Peyer's patch (tissue), 4 donors: ENCODE results near the gene LYPD4. TPM values are rescaled to one million over a fixed set of nuclear protein-coding genes. Genes with fewer than 3 reads are reported as not detected.

Experiments used
- DNase-seq, 3 donors: peaks; one replicate each; pipeline ENCODE4 v3.0.0-alpha.2; 2017 to 2019
- H3K27ac ChIP-seq, 4 donors: fragments of 200-600 bp; sonication (generic); one replicate each; pipeline ENCODE4 v1.5.1; 2016 to 2019
- H3K27me3 ChIP-seq, 2 donors: fragments of 200-600 bp; sonication (generic); one replicate each; pipeline ENCODE4 v1.5.1; 2019
- H3K36me3 ChIP-seq, 3 donors: fragments of 200-600 bp; sonication (generic); one replicate each; pipeline ENCODE4 v1.5.1; 2016 to 2019
- H3K4me1 ChIP-seq, 4 donors: fragments of 200-600 bp; sonication (generic); one replicate each; pipeline ENCODE4 v1.5.1; 2016 to 2019
- H3K4me3 ChIP-seq, 4 donors: fragments of 200-600 bp; sonication (generic); 1 replicate in 3 of 4; 2 replicates in 1 of 4; pipeline ENCODE4 v1.5.1; 2016 to 2019; ENCODE audit warnings: mild to moderate bottlenecking in 1 of 4
- H3K9me3 ChIP-seq, 4 donors: fragments of 200-600 bp; sonication (generic); one replicate each; pipeline ENCODE4 v1.5.1; 2016 to 2019; ENCODE audit warnings: mild to moderate bottlenecking in 1 of 4
- POLR2A ChIP-seq, 2 donors: fragments of 450-650 bp; IDR thresholded peaks; one replicate each; pipeline ENCODE4 v1.5.1; 2017; ENCODE audit warnings: antibody characterized with exemption in 2 of 2, mild to moderate bottlenecking in 2 of 2, moderate library complexity in 2 of 2
- total RNA-seq, 4 donors: library from RNA; depleted of rRNA; stranded (reverse); fragments of >200 nt; gene quantifications; one replicate each; pipeline ENCODE4 v1.1.0, GENCODE V29; 2016
- TF ChIP-seq, protein P1 (sequence below), 6 experiments: fragments of 450-650 bp in 4 of 6; fragments of 200-600 bp in 2 of 6; sonication (generic) in 1 of 6; IDR thresholded peaks; one replicate each; pipeline ENCODE4 v1.5.1; 2017 to 2019; ENCODE audit warnings: antibody characterized with exemption in 6 of 6, mild to moderate bottlenecking in 3 of 6, moderate library complexity in 1 of 6

The LYPD4 gene
- total RNA-seq, 4 donors from 2014 or later = not detected

DNA sequence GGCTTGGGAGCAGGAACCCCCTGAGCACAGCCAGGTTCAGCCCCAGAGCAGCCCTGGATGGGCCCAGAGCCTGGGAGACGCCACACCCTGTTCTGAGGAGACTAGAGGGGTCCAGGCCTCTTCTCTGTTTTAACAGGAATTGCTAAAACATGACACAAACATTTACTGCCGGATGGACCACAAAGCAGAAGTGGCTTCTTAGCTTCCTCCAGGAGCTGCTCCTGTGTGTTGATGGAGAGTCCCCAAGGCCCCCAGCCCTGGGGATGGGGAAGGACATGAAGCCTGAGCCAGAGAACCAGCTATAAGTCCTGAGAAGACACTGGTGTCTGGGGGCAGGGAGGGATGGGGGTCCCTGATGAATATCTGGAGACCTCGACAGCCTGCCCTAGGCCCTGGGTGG lies 33.4 kb downstream of the LYPD4 start:
- no peak for TF ChIP-seq POLR2A (IDR thresholded peaks at IDR 0.05)
- TF ChIP-seq, protein P1, sequence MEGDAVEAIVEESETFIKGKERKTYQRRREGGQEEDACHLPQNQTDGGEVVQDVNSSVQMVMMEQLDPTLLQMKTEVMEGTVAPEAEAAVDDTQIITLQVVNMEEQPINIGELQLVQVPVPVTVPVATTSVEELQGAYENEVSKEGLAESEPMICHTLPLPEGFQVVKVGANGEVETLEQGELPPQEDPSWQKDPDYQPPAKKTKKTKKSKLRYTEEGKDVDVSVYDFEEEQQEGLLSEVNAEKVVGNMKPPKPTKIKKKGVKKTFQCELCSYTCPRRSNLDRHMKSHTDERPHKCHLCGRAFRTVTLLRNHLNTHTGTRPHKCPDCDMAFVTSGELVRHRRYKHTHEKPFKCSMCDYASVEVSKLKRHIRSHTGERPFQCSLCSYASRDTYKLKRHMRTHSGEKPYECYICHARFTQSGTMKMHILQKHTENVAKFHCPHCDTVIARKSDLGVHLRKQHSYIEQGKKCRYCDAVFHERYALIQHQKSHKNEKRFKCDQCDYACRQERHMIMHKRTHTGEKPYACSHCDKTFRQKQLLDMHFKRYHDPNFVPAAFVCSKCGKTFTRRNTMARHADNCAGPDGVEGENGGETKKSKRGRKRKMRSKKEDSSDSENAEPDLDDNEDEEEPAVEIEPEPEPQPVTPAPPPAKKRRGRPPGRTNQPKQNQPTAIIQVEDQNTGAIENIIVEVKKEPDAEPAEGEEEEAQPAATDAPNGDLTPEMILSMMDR (IDR thresholded peaks at IDR 0.05) = no peak

DNA sequence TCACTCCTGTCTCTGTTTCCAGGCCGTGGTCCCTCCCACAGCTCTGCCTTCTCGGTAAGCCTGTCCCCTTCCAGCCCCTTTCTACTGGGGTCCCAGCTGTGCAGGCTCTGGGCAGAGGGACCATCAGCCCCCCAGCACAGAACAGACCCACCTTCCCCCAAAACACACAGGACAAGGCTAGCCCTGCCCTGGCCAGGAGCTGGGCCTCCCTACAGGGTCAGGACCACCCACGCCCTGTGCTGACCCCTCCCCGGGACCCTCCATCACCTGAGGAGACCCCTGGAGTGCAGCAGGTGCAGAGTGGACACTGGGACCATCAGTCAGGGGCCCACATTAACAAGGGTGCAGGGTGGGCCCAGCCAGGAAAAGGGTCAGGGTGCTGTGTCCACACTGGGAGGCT lies 34.2 kb downstream of the LYPD4 start:
- TF ChIP-seq POLR2A (IDR thresholded peaks at IDR 0.05) = no peak
- TF ChIP-seq, protein P1 (IDR thresholded peaks at IDR 0.05) = no peak
- no peak overlapping the region for H3K4me3 ChIP-seq
- H3K27me3 ChIP-seq = no peaks in the 10 kb centered on the region
- no peaks in the 10 kb centered on the region for H3K4me1 ChIP-seq
- H3K9me3 ChIP-seq = no peaks in the 10 kb centered on the region
- DNase-seq = no peak
- H3K27ac ChIP-seq = no peak overlapping the region
- no peaks in the 10 kb centered on the region for H3K36me3 ChIP-seq

More for the DNA sequence above, 33.4 kb downstream of the LYPD4 start:
- Histone ChIP-seq H3K4me3 (no peak overlapping the region), H3K27me3 (no peaks in the 10 kb centered on the region), H3K9me3 (no peaks in the 10 kb centered on the region), H3K4me1 (no peaks in the 10 kb centered on the region), H3K27ac (no peak overlapping the region), H3K36me3 (no peaks in the 10 kb centered on the region)
- peak in 1 of 3 donors; percentile 38 for DNase-seq

DNA sequence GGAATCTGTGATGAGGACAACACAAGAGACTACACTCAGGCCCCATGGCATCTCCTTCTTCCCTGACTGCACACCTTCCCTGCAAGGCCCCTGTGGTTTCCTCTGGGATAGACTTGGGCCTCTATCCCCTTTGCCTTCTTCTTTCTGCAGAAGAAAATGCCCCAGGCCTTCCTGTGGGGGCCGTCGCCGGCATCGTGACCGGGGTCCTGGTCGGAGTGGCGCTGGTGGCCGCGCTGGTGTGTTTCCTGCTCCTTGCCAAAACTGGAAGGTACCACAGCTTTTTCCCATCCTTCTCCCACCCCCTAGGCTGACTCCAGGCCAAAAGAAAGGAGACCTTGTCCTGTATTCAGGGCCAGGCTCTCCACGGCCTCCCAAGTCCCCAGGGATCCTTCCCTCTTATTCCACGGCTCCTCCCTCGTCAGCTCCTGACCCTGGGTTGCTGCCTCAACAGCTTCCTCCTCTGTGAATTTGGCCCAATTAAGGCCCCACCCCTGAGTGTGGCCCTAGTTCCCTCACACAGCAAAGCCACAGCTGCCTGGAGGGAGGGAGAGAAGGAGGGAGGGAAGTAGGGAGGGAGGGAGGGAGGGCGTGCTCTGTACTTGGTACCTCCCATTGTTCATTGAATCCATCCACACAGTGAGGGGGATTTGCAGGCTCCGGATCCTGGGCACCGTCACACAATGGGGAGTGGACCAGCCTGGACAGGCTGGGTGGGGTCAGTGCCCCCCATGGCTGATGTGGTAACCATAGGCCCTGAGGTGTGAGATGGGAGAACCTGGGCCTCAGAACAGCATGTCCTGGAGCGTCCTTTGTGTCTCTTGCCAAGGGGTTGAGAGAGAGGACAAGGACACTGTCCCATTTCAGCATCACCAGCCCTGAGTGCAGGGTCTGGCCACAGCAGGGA lies 35.6 kb downstream of the LYPD4 start:
- H3K4me3 ChIP-seq = no peak overlapping the region
- H3K27me3 ChIP-seq = no peaks in the 10 kb centered on the region
- H3K36me3 ChIP-seq = no peaks in the 10 kb centered on the region
- H3K27ac ChIP-seq = no peak overlapping the region
- H3K9me3 ChIP-seq = no peaks in the 10 kb centered on the region
- DNase-seq = no peak
- no peaks in the 10 kb centered on the region for H3K4me1 ChIP-seq
- no peak for TF ChIP-seq POLR2A (IDR thresholded peaks at IDR 0.05)
- TF ChIP-seq, protein P1 (IDR thresholded peaks at IDR 0.05) = no peak

DNA sequence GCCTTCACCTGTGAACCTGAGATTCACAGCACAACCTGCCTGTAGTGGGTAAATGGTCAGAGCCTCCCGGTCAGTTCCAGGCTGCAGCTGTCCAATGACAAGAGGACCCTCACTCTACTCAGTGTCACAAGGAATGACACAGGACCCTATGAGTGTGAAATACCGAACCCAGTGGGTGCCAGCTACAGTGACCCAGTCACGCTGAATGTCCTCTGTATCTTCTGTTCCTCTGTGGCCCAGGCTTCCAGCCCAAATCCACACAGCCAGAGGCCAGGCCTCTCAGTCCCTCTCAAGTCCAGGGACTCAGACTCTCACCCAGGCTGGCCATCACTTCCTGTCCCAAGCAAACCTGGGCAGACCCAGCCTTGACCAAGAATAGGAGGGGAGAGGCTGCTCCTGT lies 37.3 kb downstream of the LYPD4 start:
- no peak for DNase-seq
- Histone ChIP-seq H3K4me1 (peaks cover 0 to 4% (median 0%) of the 10 kb centered on the region in 4 donors), H3K4me3 (no peak overlapping the region), H3K27me3 (no peaks in the 10 kb centered on the region), H3K36me3 (no peaks in the 10 kb centered on the region), H3K27ac (no peak overlapping the region), H3K9me3 (no peaks in the 10 kb centered on the region)
- TF ChIP-seq POLR2A (IDR thresholded peaks at IDR 0.05) = no peak
- TF ChIP-seq, protein P1 (IDR thresholded peaks at IDR 0.05) = no peak

DNA sequence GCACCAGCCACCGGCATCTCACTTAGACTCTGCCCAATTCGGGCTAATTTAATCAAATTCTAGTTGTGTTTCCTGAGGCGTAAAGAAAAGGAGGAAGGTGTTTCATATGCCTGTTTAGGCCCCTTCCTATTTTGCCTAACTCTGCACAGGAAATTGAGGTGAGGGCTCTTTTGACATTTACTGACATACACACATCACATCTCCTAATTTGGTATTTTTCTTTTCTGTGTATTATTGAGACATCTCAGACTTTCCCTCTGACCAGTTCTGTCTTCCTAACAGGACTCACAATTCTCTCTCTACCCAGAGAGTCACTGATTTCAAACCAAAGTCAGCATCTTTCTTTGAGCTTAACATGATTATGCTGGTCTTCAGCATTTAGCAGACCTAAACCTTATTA lies 40.1 kb downstream of the LYPD4 start:
- no peak overlapping the region for H3K27ac ChIP-seq
- no peak overlapping the region for H3K4me3 ChIP-seq
- no peaks in the 10 kb centered on the region for H3K36me3 ChIP-seq
- TF ChIP-seq, protein P1 (IDR thresholded peaks at IDR 0.05) = no peak
- TF ChIP-seq POLR2A (IDR thresholded peaks at IDR 0.05) = no peak
- H3K4me1 ChIP-seq = peaks cover 0 to 8% (median 0%) of the 10 kb centered on the region in 4 donors
- H3K9me3 ChIP-seq = no peaks in the 10 kb centered on the region
- no peak for DNase-seq
- no peaks in the 10 kb centered on the region for H3K27me3 ChIP-seq
